Measurements from ENCODE around the gene FAM89B. TPM values are rescaled to one million over a fixed set of nuclear protein-coding genes. Genes with fewer than 3 reads are reported as not detected.
A peak's percentile ranks its signal among the peaks of the same experiment; 100 is the strongest.

Gene FAM89B
- polyA plus RNA-seq, 3 donors: 51.3 to 139 (median 70.8) TPM

DNA sequence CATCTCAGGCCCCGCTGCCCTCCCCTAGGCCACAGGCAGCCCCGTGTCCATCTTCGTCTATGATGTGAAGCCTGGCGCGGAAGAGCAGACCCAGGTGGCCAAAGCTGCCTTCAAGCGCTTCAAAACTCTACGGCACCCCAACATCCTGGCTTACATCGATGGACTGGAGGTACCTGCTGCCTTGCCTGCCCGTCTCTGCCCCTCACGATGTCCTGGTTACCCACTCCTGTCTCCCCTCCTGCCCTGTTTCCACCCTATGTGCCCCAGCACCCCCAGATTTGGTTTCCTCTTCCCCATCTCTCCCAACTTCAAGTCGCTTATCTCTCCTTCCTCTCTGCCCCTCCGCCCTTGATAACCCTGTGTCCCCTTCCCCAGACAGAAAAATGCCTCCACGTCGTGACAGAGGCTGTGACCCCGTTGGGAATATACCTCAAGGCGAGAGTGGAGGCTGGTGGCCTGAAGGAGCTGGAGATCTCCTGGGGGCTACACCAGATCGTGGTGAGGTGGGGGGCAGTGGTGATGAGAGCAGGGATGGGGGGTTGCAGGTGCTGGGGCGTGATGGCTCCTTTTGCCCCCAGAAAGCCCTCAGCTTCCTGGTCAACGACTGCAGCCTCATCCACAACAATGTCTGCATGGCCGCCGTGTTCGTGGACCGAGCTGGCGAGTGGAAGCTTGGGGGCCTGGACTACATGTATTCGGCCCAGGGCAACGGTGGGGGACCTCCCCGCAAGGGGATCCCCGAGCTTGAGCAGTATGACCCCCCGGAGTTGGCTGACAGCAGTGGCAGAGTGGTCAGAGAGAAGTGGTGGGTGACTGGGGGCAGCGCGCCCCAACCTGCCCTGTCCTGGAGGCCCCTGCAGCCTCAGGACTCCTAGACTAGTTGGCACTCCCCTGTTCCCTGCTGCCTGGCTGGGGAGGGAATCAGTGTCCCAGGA lies 46.5 kb upstream of the FAM89B start:
- Mint-ChIP-seq H3K36me3 (peaks cover 28 to 38% of the 10 kb centered on the region in 2 donors), H3K27me3 (ENCODE audit: low read depth in 3 of 3) (peaks cover 0 to 2% (median 0%) of the 10 kb centered on the region in 3 donors), H3K27ac (peak overlapping the region; percentile 73 to 90 (median 82)), H3K4me1 (peaks cover 44% of the 10 kb centered on the region), H3K4me3 (peak overlapping the region; percentile 82 to 89), H3K9me3 (no peaks in the 10 kb centered on the region)
- peaks cover 38% of the 10 kb centered on the region for H4K20me1 ChIP-seq (ENCODE audit: insufficient read depth, low read length)
- DNase-seq: peak in 1 of 3 donors; percentile 8
- no peaks in the 10 kb centered on the region for H3K27me3 ChIP-seq (ENCODE audit: control insufficient read depth in 2 of 2, insufficient read depth in 2 of 2, low read length in 2 of 2)
- H3K36me3 ChIP-seq (replicated peaks in 1 of 2; ENCODE audit: control insufficient read depth in 1 of 2, insufficient read depth in 2 of 2, low read length in 2 of 2): peaks cover 27 to 45% of the 10 kb centered on the region in 2 donors
- WGBS (ENCODE audit: insufficient coverage): 48% methylated on average over 30 of the region's 31 CpGs
- peaks cover 20% of the 10 kb centered on the region for H3K79me2 ChIP-seq (ENCODE audit: insufficient read depth, low read length)
- TF ChIP-seq, protein P1, sequence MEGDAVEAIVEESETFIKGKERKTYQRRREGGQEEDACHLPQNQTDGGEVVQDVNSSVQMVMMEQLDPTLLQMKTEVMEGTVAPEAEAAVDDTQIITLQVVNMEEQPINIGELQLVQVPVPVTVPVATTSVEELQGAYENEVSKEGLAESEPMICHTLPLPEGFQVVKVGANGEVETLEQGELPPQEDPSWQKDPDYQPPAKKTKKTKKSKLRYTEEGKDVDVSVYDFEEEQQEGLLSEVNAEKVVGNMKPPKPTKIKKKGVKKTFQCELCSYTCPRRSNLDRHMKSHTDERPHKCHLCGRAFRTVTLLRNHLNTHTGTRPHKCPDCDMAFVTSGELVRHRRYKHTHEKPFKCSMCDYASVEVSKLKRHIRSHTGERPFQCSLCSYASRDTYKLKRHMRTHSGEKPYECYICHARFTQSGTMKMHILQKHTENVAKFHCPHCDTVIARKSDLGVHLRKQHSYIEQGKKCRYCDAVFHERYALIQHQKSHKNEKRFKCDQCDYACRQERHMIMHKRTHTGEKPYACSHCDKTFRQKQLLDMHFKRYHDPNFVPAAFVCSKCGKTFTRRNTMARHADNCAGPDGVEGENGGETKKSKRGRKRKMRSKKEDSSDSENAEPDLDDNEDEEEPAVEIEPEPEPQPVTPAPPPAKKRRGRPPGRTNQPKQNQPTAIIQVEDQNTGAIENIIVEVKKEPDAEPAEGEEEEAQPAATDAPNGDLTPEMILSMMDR (IDR thresholded peaks at IDR 0.05): no peak
- H3K4me2 ChIP-seq (replicated peaks; ENCODE audit: extremely low read depth, low read length, poor library complexity, severe bottlenecking): peak overlapping the region; percentile 91
- peak overlapping the region; percentile 67 to 90 (median 75) for H3K4me3 ChIP-seq (replicated peaks in 1 of 3; ENCODE audit: low read depth in 2 of 3, low read length in 3 of 3)
- H3K9ac ChIP-seq (ENCODE audit: insufficient read depth, low read length, poor library complexity, severe bottlenecking): peak overlapping the region; percentile 96
- H3K4me1 ChIP-seq (ENCODE audit: control insufficient read depth in 1 of 2, insufficient read depth in 2 of 2, low read length in 2 of 2): peaks cover 38 to 44% of the 10 kb centered on the region in 2 donors
- H2AFZ ChIP-seq (ENCODE audit: insufficient read depth, low read depth, low read length, poor library complexity, severe bottlenecking): peak overlapping the region; percentile 86
- intact Hi-C loops (cut with micrococcal nuclease): no loop called here
- H3K27ac ChIP-seq (ENCODE audit: low read depth in 1 of 2, low read length in 2 of 2): peak overlapping the region; percentile 3 to 86
- H3K9me3 ChIP-seq (replicated peaks in 1 of 2; ENCODE audit: control insufficient read depth in 1 of 2, insufficient read depth in 1 of 2, low read length in 2 of 2): no peaks in the 10 kb centered on the region

DNA sequence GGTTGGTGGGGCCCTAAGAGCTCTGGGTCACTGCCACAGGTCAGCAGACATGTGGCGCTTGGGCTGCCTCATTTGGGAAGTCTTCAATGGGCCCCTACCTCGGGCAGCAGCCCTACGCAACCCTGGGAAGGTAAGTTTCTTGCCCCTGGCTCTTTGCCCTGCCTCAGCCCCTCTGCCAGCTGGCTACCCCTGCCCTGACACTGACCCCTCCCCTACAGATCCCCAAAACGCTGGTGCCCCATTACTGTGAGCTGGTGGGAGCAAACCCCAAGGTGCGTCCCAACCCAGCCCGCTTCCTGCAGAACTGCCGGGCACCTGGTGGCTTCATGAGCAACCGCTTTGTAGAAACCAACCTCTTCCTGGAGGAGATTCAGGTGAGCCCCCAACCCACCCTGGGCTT lies 45.6 kb upstream of the FAM89B start:
- TF ChIP-seq, protein P1 (IDR thresholded peaks at IDR 0.05): no peak
- Mint-ChIP-seq H3K27me3 (ENCODE audit: low read depth in 3 of 3) (peaks cover 0 to 2% (median 0%) of the 10 kb centered on the region in 3 donors), H3K9me3 (no peaks in the 10 kb centered on the region), H3K27ac (peak overlapping the region in 1 of 7 donors; percentile 59), H3K4me3 (peak overlapping the region in 1 of 2 donors; percentile 31), H3K36me3 (peaks cover 37 to 47% of the 10 kb centered on the region in 2 donors), H3K4me1 (peaks cover 42% of the 10 kb centered on the region)
- Histone ChIP-seq H4K20me1 (ENCODE audit: insufficient read depth, low read length) (peaks cover 45% of the 10 kb centered on the region), H3K79me2 (ENCODE audit: insufficient read depth, low read length) (peaks cover 20% of the 10 kb centered on the region), H3K9me3 (replicated peaks in 1 of 2; ENCODE audit: control insufficient read depth in 1 of 2, insufficient read depth in 1 of 2, low read length in 2 of 2) (no peaks in the 10 kb centered on the region), H3K27me3 (ENCODE audit: control insufficient read depth in 2 of 2, insufficient read depth in 2 of 2, low read length in 2 of 2) (no peaks in the 10 kb centered on the region), H3K4me2 (replicated peaks; ENCODE audit: extremely low read depth, low read length, poor library complexity, severe bottlenecking) (peak overlapping the region; percentile 91), H3K9ac (ENCODE audit: insufficient read depth, low read length, poor library complexity, severe bottlenecking) (no peak overlapping the region), H3K4me3 (replicated peaks in 1 of 3; ENCODE audit: low read depth in 2 of 3, low read length in 3 of 3) (no peak overlapping the region), H2AFZ (ENCODE audit: insufficient read depth, low read depth, low read length, poor library complexity, severe bottlenecking) (no peak overlapping the region), H3K27ac (ENCODE audit: low read depth in 1 of 2, low read length in 2 of 2) (no peak overlapping the region), H3K36me3 (replicated peaks in 1 of 2; ENCODE audit: control insufficient read depth in 1 of 2, insufficient read depth in 2 of 2, low read length in 2 of 2) (peaks cover 36 to 55% of the 10 kb centered on the region in 2 donors), H3K4me1 (ENCODE audit: control insufficient read depth in 1 of 2, insufficient read depth in 2 of 2, low read length in 2 of 2) (peaks cover 38 to 44% of the 10 kb centered on the region in 2 donors)
- intact Hi-C loops (cut with micrococcal nuclease): no loop called here
- peak in 1 of 3 donors; percentile 2 for DNase-seq
- 94% methylated on average over 8 of the region's 8 CpGs for WGBS (ENCODE audit: insufficient coverage)
